ENCODE measurements around the gene TBL1XR1.
A peak's percentile ranks its signal among the peaks of the same experiment; 100 is the strongest.

The TBL1XR1 gene

DNA sequence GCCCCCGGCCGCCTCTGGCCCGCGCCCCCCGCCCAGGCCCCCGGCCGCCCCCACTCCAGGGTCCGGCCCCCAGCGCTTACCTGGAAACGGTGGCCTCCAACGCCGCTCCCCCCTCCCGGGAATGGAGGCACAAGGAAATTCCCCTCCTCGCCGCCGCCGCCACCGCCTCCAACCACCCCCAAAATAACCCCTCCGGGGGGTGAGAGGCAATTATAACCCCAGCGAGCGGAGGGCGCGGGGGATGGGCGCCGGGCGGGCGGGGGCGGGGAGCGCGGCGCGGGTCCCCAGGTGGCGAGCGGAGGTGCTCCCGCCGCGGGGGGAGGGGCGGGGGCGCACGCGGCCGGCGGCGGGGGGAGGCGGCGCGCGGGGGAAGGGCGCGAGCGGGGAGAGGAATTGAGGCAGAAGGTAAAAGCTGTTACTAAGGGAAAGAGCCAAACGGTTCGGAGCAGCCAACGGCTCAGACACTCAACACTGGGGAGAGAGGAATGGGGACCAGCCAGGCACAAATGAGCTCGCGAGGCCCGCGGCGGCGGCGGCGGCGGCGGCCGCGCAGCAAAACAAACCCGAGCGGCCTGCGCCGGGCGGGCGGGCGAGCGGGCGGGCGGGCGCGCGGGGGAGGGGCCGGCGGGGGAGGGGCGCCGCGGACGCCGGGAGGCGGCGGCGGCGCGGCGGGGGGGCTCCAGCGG lies at the start of gene TBL1XR1:
Gene TBL1XR1, minus strand, starts transcription at position 442 of the 686 bp plus-strand sequence. CDS start 132,505 bp downstream, outside the sequence.
- peak; percentile 91 for DNase-seq (ENCODE audit: low spot score)

DNA sequence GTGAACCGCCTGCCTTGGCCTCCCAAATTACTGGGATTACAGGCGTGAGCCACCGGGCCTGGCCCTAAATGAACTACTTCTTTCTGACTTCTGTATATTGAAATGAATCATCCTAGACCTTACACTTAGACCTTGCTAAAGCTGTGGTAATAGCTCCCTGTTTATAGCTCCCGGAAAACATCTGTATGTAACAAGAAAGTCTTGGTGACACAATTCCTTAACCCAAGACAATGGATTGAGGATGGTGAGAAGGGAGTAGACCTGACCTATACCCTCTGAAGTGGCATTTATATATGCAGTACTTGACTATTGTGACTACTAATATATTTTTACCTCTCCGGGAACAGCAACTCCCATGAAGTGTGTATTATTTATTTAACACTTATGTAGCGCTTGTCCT lies 48.0 kb upstream of the TBL1XR1 start:
- DNase-seq (ENCODE audit: low spot score): no peak

DNA sequence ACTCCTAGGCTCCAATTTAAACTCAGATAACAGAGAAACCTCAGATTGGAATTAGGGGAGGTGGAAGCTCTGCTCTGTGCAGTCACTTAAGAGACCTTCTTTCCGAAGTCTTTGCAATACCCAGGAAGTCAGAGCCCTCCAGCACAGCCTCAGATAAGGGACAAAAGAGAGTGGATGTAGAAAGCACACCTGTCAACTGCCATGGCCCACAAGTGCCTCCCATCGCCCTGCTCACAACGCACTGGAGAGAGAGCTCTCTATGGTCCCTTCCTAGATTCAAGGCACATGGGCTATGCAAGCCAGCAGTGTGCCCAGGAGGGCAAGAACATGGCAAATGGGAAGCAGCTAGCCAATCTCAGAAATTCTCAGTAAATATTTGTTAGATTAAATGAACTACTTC lies 47.3 kb upstream of the TBL1XR1 start:
- DNase-seq (ENCODE audit: low spot score): no peak

DNA sequence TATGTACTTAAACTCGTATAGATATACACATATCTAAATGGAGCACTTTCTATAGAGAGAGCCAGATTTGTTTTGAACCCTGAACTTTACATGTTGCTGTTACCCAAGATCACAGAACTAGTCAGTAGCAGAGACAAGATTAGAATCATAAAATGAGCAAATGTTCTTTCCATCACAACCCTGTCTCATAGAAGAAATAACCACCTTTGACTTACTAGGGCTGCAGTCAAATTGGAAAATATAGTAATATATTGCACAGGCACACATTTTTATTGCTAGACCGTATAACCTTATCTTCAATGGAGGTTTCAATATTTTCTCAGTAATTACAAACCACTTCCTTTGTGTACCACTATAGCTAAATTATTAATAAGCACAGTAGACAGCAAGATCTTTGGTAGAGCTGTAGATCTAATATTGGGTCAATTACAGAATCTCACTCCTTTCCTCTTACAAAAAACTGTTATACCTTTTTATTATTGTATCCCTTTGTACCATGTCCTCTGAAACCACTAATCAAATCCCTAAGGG lies 41.5 kb upstream of the TBL1XR1 start:
- no peak for DNase-seq (ENCODE audit: low spot score)

DNA sequence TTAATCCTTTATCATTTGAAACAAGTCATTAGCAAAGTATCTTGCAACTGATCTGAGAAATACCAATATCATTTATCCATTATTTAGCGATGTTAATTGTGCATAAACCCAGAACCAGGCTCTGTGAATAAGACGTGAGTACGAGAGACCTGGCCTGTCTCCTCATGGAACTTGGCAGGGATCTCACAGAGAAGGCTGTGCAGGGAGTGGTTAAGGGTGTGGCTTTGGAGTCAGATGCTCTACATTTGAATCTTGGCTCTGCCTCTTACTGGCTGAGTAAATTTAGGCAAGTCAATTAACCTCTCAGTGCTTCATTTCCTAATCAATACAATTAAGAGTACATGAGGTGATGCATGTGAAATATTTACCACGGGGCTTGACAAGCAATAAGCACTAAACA lies 39.9 kb upstream of the TBL1XR1 start:
- DNase-seq (ENCODE audit: low spot score): no peak

DNA sequence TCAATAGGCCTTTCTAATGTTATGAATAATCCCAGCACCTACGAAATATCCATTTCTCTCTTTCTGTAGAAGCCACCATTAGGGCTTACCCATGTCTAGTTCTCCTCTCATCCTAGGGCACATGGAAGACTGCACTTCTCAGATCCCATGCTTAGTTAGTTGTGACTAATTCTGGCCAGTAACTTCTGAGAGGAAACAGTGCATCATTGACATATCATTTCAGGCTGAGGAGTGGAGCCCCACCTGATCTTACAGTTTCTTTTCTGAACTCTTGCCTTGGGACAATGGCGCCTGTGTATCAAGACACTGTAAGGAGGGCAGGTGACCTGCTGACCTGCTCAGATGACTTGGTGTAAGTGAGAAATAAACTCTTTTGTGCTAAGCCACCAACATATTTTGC lies 39.4 kb upstream of the TBL1XR1 start:
- DNase-seq (ENCODE audit: low spot score): no peak

DNA sequence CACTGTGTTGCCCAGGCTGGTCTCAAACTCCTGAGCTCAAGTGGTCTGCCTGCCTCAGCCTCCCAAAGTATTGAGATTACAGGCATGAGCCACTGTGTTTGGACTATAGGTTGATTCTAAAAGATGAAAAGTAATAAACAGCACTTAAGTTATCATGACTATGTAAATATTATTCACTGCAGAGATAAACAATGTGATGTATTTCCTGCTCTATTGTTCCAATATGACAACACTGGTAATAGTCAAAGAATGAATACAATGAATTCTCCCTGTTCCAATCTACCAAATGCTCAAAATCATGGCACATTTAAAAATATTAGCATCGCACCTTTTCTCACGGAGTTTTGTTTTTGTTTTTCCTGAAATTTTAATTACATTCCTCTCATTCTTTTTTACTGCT lies 36.8 kb upstream of the TBL1XR1 start:
- no peak for DNase-seq (ENCODE audit: low spot score)

DNA sequence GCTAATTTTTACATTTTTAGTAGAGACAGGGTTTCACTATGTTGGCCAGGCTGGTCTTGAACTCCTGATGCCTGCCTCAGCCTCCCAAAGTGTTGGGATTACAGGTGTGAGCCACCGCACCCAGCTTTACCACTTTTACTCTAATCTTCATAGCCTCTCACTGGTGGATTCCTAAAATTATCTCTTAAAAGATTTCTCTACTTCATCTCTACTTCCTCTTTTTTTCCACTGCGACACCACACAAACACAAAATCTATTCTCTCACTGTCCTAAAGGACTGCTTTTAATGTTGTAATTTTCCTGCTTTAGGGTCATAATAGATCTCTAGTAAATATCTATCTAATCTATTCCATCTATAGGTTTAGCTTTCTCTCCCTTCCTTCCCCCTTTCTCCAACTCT lies 34.0 kb upstream of the TBL1XR1 start:
- DNase-seq (ENCODE audit: low spot score): no peak

DNA sequence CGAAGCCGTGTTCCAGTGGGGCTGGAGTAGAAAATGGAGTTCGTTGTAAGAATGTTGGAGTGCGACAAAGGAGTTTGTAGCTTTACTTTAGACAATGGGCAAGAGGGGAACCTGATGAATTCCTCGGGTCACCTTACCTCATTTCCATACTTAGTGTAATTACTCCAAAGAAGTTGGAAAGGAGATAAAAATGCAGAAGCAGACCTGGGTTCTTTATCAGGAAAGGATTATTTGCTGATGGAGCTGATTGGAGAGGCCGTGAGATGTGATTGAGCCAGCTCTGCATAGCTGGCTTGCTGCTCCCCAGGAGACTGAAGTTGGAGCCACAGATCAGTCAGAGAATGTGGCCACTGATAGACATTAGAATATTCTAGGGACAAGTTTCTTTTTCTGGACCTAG lies 33.4 kb upstream of the TBL1XR1 start:
- DNase-seq (ENCODE audit: low spot score): no peak

DNA sequence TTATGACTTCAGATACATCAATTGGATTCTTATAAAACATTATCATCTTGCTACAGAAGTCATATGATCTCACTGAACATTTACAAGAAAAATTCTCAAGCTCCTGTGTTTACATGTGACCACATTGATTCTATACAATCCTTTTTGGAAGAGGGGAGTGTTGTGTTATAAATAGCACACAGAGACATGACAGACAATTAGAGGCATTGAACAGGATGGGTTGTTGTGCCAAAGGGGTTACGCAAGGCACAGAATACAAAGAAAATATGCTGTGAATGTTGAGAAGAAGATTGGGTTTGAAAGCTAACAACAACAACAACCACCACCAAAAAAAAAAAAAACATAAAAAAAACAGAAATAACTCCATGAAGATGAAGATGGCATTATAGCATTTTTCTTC lies 32.5 kb upstream of the TBL1XR1 start:
- no peak for DNase-seq (ENCODE audit: low spot score)

DNA sequence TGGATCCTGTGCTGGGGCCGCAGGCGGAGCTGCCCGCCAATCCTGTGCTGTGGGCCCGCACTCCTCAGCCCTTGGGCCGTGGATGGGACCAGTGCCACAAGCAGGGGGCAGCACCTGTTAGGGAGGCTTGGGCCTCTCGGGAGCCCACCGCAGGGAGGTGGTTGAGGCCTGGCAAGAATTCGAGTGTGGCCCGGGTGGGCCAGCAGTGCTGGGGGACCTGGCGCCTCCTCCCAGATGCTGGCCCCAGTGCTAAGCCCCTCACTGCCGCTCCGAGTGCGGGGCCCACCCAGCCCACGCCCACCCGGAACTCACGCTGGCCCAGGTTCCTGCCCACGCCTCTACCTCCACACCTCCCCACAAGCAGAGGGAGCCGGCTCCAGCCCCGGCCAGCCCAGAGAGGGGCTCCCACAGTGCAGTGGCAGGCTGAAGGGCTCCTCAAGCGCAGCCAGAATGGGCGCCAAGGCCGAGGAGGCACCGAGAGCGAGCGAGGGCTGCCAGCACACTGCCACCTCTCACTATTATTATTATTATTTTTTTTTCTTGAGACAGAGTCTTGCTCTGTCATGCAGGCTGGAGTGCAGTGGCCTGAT lies 31.4 kb upstream of the TBL1XR1 start:
- DNase-seq (ENCODE audit: low spot score): no peak

DNA sequence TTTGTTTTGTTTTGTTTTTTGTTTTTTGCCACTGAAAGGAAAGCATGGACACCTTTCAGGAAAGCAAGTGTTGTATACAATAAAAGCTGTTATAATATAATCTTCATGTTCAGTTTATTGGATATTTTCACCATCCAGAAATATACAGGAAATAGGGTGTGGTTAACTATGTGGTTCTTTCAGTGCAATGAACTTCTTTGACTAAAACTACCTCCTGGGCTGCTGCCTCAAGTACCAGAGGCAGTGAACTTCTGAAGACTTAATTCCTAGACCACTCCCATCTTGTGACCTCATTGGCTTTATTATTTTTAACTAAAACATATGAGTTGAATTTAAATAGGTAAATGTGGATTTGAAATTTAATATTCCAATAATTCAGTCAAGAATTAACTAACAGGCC lies 27.1 kb upstream of the TBL1XR1 start:
- DNase-seq (ENCODE audit: low spot score): no peak

DNA sequence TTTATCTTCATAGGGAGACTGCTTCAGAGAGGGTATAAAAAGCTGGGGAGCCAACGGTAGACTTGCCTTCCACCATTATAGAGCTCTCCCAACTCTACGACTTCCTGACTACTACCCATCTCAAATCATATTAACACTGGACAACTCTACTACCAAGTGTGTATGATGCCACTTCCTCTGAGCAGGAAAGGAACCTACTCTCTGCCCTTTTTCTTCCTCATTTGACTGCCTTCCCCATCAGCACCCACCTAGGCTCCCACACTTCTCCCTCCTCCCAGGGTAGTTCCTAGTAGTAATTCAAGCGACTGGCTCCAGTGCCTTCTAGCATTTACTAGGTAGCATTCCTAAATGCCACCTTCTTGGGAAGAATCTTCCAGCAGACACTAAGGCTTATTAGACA lies 24.5 kb upstream of the TBL1XR1 start:
- DNase-seq (ENCODE audit: low spot score): no peak

DNA sequence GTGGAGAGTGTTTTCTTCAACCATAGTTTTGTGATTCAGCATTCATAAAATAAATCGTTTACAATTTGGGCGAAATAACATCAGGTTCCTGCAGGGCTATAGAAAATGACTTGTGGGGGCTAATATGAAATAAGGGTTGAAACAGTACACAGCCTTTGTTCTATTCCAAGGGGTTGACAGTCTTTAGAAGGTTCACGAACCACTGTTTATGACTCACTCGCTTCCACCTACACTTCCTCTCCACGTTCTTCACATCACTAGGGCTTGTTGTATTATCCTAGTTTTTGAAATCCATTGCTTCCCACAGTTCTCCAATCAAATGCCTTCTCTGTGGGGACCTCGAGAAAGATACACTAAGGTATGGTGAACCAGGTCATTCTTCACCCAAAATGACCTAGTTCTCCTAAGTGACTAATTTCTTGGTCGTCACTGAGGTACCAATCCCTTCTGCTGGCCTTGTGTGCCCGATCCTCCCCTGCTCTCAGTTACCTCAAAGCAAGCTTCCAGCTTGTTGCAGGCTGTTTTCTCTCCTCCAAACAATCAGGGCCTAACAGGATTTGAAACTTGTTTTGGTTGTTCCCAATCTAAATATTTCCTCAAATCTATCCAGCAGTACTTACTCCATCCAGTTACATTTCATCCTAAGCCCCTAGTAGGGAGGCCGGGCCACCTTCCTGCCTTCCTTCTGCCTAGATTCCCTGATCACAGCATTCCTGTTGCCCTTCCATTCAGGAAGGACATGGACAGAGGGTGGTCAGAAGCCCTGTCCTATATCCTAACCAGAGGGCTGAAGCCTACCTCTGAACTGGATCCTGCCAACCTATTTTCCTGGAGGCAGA lies 23.1 kb upstream of the TBL1XR1 start:
- DNase-seq (ENCODE audit: low spot score): no peak

DNA sequence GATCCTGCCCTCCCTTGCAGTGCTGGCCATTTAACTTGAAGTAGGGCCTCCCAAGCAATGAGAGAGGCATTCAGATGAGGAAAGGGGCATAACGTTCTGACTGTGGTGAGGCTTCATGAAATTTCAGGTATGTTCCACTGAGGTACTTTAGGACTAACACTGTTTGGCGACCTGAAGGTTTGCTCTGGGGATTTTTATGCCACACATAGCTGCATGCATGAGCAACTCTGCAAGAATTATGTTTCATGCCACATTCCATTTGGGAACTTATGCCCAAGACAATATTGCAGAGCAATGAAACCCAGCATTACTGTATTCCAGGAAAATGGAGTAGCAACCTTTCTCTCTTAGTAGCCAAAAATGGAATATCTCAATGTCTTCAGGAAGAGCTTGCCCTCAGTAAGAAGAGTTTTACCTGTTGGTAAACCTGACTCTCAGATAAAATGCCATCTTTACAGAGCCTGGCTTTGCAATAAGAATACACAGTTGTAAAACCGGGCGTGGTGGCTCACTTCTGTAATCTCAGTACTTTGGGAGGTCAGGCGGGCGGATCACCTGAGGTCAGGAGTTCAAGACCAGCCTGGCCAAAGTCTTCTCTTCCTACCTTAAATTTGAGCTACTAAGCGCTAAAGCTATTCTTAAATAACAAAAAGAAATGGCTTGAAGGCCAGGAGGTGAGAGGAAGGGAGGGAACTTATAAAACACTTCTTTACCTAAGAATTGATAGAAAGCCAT lies 16.7 kb upstream of the TBL1XR1 start:
- DNase-seq (ENCODE audit: low spot score): no peak

DNA sequence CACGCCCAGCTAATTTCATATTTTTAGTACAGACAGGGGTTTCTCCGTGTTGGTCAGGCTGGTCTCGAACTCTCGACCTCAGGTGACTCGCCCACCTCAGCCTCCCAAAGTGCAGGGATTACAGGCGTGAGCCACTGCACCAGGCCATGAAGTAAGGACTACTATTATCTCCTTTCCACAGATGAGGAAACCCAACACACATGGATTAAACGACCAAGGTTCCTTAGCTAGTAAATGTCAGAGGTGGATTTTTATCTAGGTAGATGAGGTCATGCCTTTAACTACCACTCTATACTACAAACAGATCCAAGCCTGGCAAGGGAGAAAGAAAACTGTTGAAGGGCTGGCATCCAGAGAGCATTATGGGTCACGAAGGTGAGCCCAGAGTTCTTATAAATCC lies 15.5 kb upstream of the TBL1XR1 start:
- no peak for DNase-seq (ENCODE audit: low spot score)

DNA sequence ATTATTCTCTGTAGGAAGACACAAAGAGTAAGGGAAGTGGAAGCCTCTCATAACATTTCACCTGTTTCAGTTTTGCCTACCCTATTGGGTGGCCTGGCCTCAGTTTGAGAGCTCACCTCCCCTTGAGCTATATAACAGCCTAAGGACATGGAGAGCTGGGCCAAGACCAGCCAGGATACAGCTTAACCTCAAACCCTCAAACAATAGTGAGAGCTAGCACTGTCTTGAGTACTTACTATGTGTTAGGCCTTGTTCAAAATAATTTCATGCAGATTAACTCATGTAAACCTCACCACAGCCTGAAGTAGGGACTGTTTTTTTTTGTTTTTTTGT lies 15.0 kb upstream of the TBL1XR1 start:
- DNase-seq (ENCODE audit: low spot score): no peak

DNA sequence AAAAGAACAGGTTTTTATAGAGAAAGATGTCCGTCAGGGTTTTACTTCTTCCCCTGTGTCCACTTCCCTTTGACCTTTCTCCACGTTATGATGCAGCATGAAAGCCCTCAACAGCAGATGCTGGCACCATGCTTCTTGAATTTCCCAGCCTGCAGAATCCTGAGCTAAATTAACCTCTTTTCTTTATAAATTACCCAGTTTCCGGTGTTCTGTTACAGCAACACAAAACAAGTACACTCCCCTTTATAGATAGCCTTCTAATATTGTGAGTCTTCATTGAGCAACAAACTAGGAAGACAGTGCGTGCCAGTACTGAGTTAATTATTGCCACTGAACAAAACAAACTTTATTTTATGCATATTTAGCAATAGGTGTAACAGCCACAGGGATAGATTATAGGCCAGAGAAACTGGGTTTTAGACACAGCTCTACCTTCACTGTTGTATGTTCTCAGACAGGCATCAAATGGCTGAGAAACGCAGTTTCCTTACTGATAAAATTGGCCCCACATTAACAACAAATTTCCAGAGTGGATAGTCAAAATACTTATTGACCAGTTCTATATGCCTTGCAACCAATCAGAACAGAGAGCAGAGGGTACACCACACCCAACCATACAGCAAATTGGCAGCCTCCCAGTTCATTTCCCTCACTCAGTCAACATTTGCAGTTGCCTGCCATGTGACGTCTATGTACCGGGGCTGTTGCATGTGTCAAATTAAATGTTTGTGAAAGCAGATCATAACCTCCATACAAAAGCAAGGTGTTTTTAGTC lies 14.4 kb upstream of the TBL1XR1 start:
- no peak for DNase-seq (ENCODE audit: low spot score)

DNA sequence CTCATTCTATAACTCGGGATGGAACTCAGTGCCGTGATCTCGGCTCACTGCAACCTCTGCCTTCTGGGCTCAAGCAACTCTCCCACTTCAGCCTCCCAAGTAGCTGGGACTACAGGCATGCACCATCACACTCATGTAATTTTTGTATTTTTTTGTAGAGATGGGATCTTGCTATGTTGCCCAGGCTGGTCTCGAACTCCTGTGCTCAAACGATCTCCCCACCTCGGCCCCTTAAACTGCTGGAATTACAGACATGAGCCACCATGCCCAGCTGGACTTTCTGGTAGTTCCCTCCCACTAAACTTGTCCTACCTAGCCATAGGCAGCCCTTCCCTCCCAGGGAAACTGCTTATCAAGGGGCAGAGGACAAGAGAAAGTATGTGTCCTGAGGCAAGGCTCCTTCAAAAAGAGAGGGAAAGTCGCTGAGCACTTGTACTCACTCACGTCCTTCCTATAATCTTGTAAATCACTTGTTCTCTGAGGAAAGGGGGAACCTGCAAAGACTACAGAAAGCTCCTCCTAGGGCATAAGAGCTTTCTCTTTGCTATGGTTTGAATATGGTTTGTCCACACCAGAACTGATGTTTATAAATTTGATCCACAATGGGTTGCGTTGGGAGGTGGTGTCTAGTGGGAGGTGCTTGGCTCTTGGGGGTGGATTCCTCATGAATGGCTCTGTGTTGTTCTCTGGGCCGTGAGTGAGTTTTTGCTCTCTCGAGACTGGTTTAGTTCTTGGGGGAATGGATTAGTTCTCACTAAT lies 13.6 kb upstream of the TBL1XR1 start:
- DNase-seq (ENCODE audit: low spot score): no peak

DNA sequence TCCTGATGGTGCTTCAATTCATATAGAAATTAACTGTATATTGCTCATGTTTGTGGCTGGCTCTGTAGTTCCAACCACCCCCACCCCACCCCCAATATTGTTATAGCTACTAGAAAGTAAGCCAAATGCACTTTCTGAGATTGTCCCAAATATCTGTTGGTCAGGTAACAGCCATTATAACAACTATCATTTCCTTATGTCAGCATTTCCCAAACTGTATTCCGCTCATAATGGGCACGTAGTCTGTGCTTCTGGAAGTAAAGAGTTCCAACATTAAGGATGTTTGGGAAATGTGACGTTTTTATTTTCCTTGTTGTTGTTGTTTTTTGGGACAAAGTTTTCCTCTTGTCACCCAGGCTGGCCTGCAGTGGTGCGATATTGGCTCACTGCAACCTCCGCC lies 12.2 kb upstream of the TBL1XR1 start:
- DNase-seq (ENCODE audit: low spot score): no peak

DNA sequence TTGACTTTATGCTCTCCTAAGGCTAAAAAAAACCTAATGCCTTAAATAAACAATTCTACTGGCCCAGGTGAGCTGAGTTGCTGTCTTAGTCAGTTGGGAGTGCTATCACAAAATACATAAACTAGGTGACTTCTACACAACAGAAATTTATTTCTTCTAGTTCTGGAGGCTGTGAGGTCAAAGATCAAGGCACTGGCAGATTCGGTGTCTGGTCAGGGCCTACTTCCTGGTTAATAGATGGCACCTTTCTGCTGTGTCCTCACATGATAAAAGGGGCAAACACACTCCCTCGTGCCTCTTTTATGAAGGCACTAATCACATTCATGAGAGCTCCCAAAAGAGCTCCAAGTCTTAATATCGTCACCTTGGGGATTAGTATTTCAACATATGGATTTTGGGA lies 11.5 kb upstream of the TBL1XR1 start:
- DNase-seq (ENCODE audit: low spot score): no peak
